Endothelial cell of umbilical vein (primary cell): ENCODE measurements around the gene ADAM8. TPM values are rescaled to one million over a fixed set of nuclear protein-coding genes. Genes with fewer than 3 reads are reported as not detected.

Experiments used
- BruUV-seq: library from RNA; stranded (reverse); fragments of 400-500 nt; replicated peaks from 2 replicates; lab custom pipeline; 2021; lab: Mats Ljungman, UMichigan
- CTCF ChIA-PET: fragments of 300-600, 350-600 bp; sonication (Branson Sonifier 250); formaldehyde crosslinking; loops from one replicate; lab custom pipeline; 2021; ENCODE audit warnings: antibody characterized with exemption, inconsistent platforms; lab: Charles Lee
- POLR2A ChIA-PET: fragments of 300-600, 350-600 bp; sonication (Branson Sonifier 250); formaldehyde crosslinking; loops from one replicate; lab custom pipeline; 2021; ENCODE audit warnings: antibody characterized with exemption, inconsistent platforms; lab: Charles Lee
- DNase-seq: peaks from one replicate; pipeline ENCODE4 v3.0.0-alpha.2; 2011; ENCODE audit warnings: low read depth, low spot score
- FAIRE-seq: peaks from 2 replicates; lab custom pipeline; 2011; peaks lifted over from hg19 to GRCh38; lab: Jason Lieb, UNC
- H2AFZ ChIP-seq: 2 replicates; pipeline ENCODE4 v1.6.0; 2012; ENCODE audit warnings: low read depth, low read length, control low read depth, inconsistent platforms
- H3K27ac ChIP-seq: 2 replicates; pipeline ENCODE4 v1.5.1; 2011; ENCODE audit warnings: low read depth, mild to moderate bottlenecking, control low read depth, low read length, moderate library complexity; ENCODE audit not compliant: insufficient read depth
- H3K27me3 ChIP-seq, 2 experiments: 2 replicates each; pipeline versions ENCODE4 v1.6.0 to v1.6.1; 2011; ENCODE audit warnings: low read length in 2 of 2, mixed read lengths in 1 of 2; ENCODE audit not compliant: control insufficient read depth in 2 of 2, insufficient read depth in 2 of 2
- H3K36me3 ChIP-seq, 2 experiments: 2 replicates in 1 of 2; 3 replicates in 1 of 2; pipeline ENCODE4 v1.5.1; 2011; ENCODE audit warnings: low read length in 2 of 2, mild to moderate bottlenecking in 1 of 2, moderate library complexity in 1 of 2; ENCODE audit not compliant: control insufficient read depth in 2 of 2, insufficient read depth in 2 of 2; ENCODE audit errors: extremely low read depth in 1 of 2
- H3K4me1 ChIP-seq: 3 replicates; pipeline ENCODE4 v1.5.1; 2011; ENCODE audit warnings: mild to moderate bottlenecking, low read length; ENCODE audit not compliant: control insufficient read depth, insufficient read depth; ENCODE audit errors: extremely low read depth
- H3K4me2 ChIP-seq: 2 replicates; pipeline ENCODE4 v1.6.1; 2011; ENCODE audit warnings: low read length, control low read depth, mixed read lengths; ENCODE audit not compliant: insufficient read depth
- H3K4me3 ChIP-seq, 3 experiments: fragments of 200-600 bp in 1 of 3; sonication (generic), shearing (Covaris generic) in 1 of 3; replicated peaks in 1 of 3; 2 replicates each; pipeline ENCODE4 v1.5.1; 2011 to 2016; ENCODE audit warnings: control low read depth in 3 of 3, low read length in 3 of 3, mild to moderate bottlenecking in 2 of 3, inconsistent platforms in 1 of 3, low read depth in 1 of 3, moderate library complexity in 1 of 3; ENCODE audit not compliant: insufficient read depth in 1 of 3
- H3K79me2 ChIP-seq: 2 replicates; pipeline ENCODE4 v1.6.0; 2012; ENCODE audit warnings: low read length, inconsistent platforms; ENCODE audit not compliant: control insufficient read depth, insufficient read depth
- H3K9ac ChIP-seq: replicated peaks from 2 replicates; pipeline ENCODE3; 2011; ENCODE audit warnings: low read length, control low read depth; ENCODE audit not compliant: insufficient read depth; ENCODE audit errors: extremely low read depth
- H3K9me1 ChIP-seq: replicated peaks from 3 replicates; pipeline ENCODE4 v1.6.0; 2011; ENCODE audit warnings: mild to moderate bottlenecking, low read length; ENCODE audit not compliant: control insufficient read depth, insufficient read depth; ENCODE audit errors: extremely low read depth
- H3K9me3 ChIP-seq: replicated peaks from 2 replicates; pipeline ENCODE4 v1.5.1; 2012; ENCODE audit warnings: low read length, inconsistent platforms; ENCODE audit not compliant: control insufficient read depth, insufficient read depth
- H4K20me1 ChIP-seq: replicated peaks from 2 replicates; pipeline ENCODE3; 2011; ENCODE audit warnings: mild to moderate bottlenecking, low read length; ENCODE audit not compliant: control insufficient read depth, insufficient read depth; ENCODE audit errors: extremely low read depth
- EZH2 ChIP-seq: IDR thresholded peaks from 2 replicates; pipeline ENCODE4 v1.6.1; 2012; ENCODE audit warnings: borderline replicate concordance, low read depth, mild to moderate bottlenecking, moderate library complexity, low read length, inconsistent platforms; ENCODE audit not compliant: severe bottlenecking
- FOS ChIP-seq: IDR thresholded peaks from 2 replicates; pipeline ENCODE4 v1.6.1; 2011; ENCODE audit warnings: mild to moderate bottlenecking, low read length, moderate library complexity, borderline replicate concordance; ENCODE audit not compliant: insufficient read depth
- GATA2 ChIP-seq: IDR thresholded peaks from 2 replicates; pipeline ENCODE4 v1.7.0; 2011; ENCODE audit warnings: low read depth, mild to moderate bottlenecking, moderate library complexity, mixed read lengths, low read length; ENCODE audit not compliant: insufficient read length, insufficient read depth
- JUN ChIP-seq: IDR thresholded peaks from 2 replicates; pipeline ENCODE4 v1.6.1; 2011; ENCODE audit warnings: borderline replicate concordance, low read depth; ENCODE audit not compliant: insufficient read length, insufficient read depth
- MYC ChIP-seq: IDR thresholded peaks from one replicate; pipeline ENCODE4 v1.6.1; 2011; ENCODE audit warnings: mild to moderate bottlenecking, low read depth, low read length
- POLR2A ChIP-seq: IDR thresholded peaks from 2 replicates; pipeline ENCODE4 v1.6.1; 2012; ENCODE audit warnings: low read depth, mild to moderate bottlenecking, control low read depth, low read length
- dilution Hi-C: fragments of 300-500 bp; cut with MboI; formaldehyde crosslinking; loops from one replicate; pipeline ENCODE4 v1.15.0; 2019; ENCODE audit warnings: low sequenced_read_pairs; ENCODE audit not compliant: extremely low pct_ligation_motif_present
- intact Hi-C: fragments of 100-400 bp; cut with micrococcal nuclease; formaldehyde crosslinking; loops from one replicate; pipeline ENCODE4 v1.10.0; 2022
- polyA plus RNA-seq, 4 experiments: library from polyadenylated mRNA; depleted of rRNA in 3 of 4; stranded (reverse) in 3 of 4; unstranded in 1 of 4; fragments of >200 nt; gene quantifications; 2 replicates each; pipeline versions ENCODE4 v1.2.1 to v1.2.3, GENCODE V29; 2011 to 2012; ENCODE audit warnings: missing spikeins in 1 of 4
- total RNA-seq: library from RNA; stranded (reverse); gene quantifications from 2 replicates; pipeline ENCODE4 v1.2.3, GENCODE V29; 2021
- TF ChIP-seq, protein P1 (sequence below), 2 donors: IDR thresholded peaks; 1 replicate in 1 of 2; 2 replicates in 1 of 2; pipeline ENCODE4 v1.5.1; 2011; ENCODE audit warnings: low read length in 2 of 2, mild to moderate bottlenecking in 2 of 2, moderate library complexity in 2 of 2, control low read depth in 1 of 2, inconsistent platforms in 1 of 2, low read depth in 1 of 2; ENCODE audit not compliant: insufficient read depth in 1 of 2; ENCODE audit errors: extremely low read depth in 1 of 2

Gene ADAM8
- total and polyA plus RNA-seq, 2 donors (not counting 3 experiments of a cell fraction or from before 2014, with no cell fraction given): 0.51 to 0.55 TPM

GRCh38 chr10:133306097-133306476 is 29.4 kb upstream of the ADAM8 start:
- ChIA-PET CTCF (no interaction called here), POLR2A (no interaction called here)
- Histone ChIP-seq H3K9me3 (no peaks in the 10 kb centered on the region), H2AFZ (no peak overlapping the region), H3K9ac (no peak overlapping the region), H3K36me3 (peaks cover 4 to 14% of the 10 kb centered on the region in 2 experiments), H3K9me1 (no peaks in the 10 kb centered on the region), H3K4me2 (no peak overlapping the region), H3K27ac (no peak overlapping the region), H3K79me2 (peaks cover 41% of the 10 kb centered on the region), H3K27me3 (no peaks in the 10 kb centered on the region), H4K20me1 (no peaks in the 10 kb centered on the region), H3K4me3 (no peak overlapping the region), H3K4me1 (peaks cover 7% of the 10 kb centered on the region)
- DNase-seq (no peak), FAIRE-seq (no peak)
- TF ChIP-seq FOS (no peak), EZH2 (no peak), MYC (no peak)
- intact Hi-C loops: loop anchor here (5.0 to 10.0 kb wide), 3 partner anchors 66 to 641 kb away; partner anchors contain the start of genes ECHS1 and MTG1
- no TSS peak for BruUV-seq
- dilution Hi-C loops: no loop called here

- Histone ChIP-seq H3K79me2 (peaks cover 39% of the 10 kb centered on the region), H3K4me2 (no peak overlapping the region), H3K27ac (no peak overlapping the region), H3K36me3 (peaks cover 6 to 28% of the 10 kb centered on the region in 2 experiments), H3K9ac (no peak overlapping the region), H3K9me1 (no peaks in the 10 kb centered on the region), H2AFZ (no peak overlapping the region), H3K9me3 (no peaks in the 10 kb centered on the region), H3K4me3 (no peak overlapping the region), H4K20me1 (no peaks in the 10 kb centered on the region), H3K4me1 (peaks cover 7% of the 10 kb centered on the region), H3K27me3 (no peaks in the 10 kb centered on the region)
- POLR2A ChIA-PET: no interaction called here
- dilution Hi-C loops: no loop called here
- TF ChIP-seq JUN (no peak), POLR2A (no peak), GATA2 (no peak), EZH2 (no peak)
- TF ChIP-seq, protein P1, sequence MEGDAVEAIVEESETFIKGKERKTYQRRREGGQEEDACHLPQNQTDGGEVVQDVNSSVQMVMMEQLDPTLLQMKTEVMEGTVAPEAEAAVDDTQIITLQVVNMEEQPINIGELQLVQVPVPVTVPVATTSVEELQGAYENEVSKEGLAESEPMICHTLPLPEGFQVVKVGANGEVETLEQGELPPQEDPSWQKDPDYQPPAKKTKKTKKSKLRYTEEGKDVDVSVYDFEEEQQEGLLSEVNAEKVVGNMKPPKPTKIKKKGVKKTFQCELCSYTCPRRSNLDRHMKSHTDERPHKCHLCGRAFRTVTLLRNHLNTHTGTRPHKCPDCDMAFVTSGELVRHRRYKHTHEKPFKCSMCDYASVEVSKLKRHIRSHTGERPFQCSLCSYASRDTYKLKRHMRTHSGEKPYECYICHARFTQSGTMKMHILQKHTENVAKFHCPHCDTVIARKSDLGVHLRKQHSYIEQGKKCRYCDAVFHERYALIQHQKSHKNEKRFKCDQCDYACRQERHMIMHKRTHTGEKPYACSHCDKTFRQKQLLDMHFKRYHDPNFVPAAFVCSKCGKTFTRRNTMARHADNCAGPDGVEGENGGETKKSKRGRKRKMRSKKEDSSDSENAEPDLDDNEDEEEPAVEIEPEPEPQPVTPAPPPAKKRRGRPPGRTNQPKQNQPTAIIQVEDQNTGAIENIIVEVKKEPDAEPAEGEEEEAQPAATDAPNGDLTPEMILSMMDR (IDR thresholded peaks at IDR 0.05; ENCODE audit: extremely low read depth in 1 of 2, insufficient read depth in 1 of 2, low read depth in 1 of 2, low read length in 2 of 2): no peak
- FAIRE-seq: no peak
- BruUV-seq: no TSS peak
- intact Hi-C loops: loop anchor here (10.0 kb wide), 1 partner anchor 638 kb away; no protein-coding TSS in a partner anchor
- CTCF ChIA-PET: interaction anchor here (2.9 kb wide), 1 partner anchor 10 kb away, joined by 11 read pairs; no protein-coding TSS in a partner anchor
- DNase-seq: no peak
These were observed 26.5 kb upstream of the ADAM8 start for GRCh38 chr10:133303206-133303605.
